GM12878 (cell line): ENCODE results near the gene RNPEP. TPM values are rescaled to one million over a fixed set of nuclear protein-coding genes. Genes with fewer than 3 reads are reported as not detected.

Experiments used
- ATAC-seq: fragments of 200-7000 bp; cut with Tn5 transposase; 3 replicates; pipeline ENCODE4 v1.9.1; 2020; ENCODE audit warnings: mild to moderate bottlenecking, moderate library complexity
- BruUV-seq: library from RNA; stranded (reverse); fragments of 400-500 nt; replicated peaks from 2 replicates; lab custom pipeline; 2021; lab: Mats Ljungman, UMichigan
- CTCF ChIA-PET: fragments of 300-600 bp; sonication (Branson Sonifier 250); formaldehyde crosslinking; extraction: SDS; loops from one replicate; lab custom pipeline; 2021; ENCODE audit warnings: inconsistent platforms; lab: Yijun Ruan, JAX
- POLR2A ChIA-PET: fragments of 350-600 bp; formaldehyde crosslinking; extraction: SDS; loops from one replicate; lab custom pipeline; 2021; ENCODE audit warnings: inconsistent platforms; lab: Charles Lee
- RAD21 ChIA-PET: fragments of 300-600 bp; sonication (Branson Sonifier 250); formaldehyde crosslinking; loops from one replicate; lab custom pipeline; 2023; ENCODE audit warnings: antibody characterized with exemption; ENCODE audit not compliant: unreplicated experiment; lab: Charles Lee
- SMC1A ChIA-PET: fragments of 300-600 bp; sonication (Branson Sonifier 250); formaldehyde crosslinking; loops from one replicate; lab custom pipeline; 2023; ENCODE audit not compliant: unreplicated experiment, uncharacterized antibody; lab: Charles Lee
- DNase-seq: peaks from one replicate; pipeline ENCODE4 v3.0.0-alpha.2; 2011; ENCODE audit warnings: low read depth, low spot score
- FAIRE-seq: peaks from 3 replicates; lab custom pipeline; 2011; peaks lifted over from hg19 to GRCh38; lab: Jason Lieb, UNC
- H2AFZ ChIP-seq: 2 replicates; pipeline ENCODE4 v1.6.0; 2011; ENCODE audit warnings: low read depth, low read length, control low read depth; ENCODE audit not compliant: control insufficient read depth
- H3K27ac ChIP-seq: 2 replicates; pipeline ENCODE4 v1.5.1; 2011; ENCODE audit warnings: control low read depth; ENCODE audit not compliant: control insufficient read depth, insufficient read depth
- H3K27me3 ChIP-seq, 2 experiments: replicated peaks in 1 of 2; 2 replicates each; pipeline versions ENCODE4 v1.6.0 to v1.6.1; 2011; ENCODE audit warnings: low read length in 1 of 2; ENCODE audit not compliant: control insufficient read depth in 2 of 2, insufficient read depth in 2 of 2
- H3K36me3 ChIP-seq, 2 experiments: 2 replicates each; pipeline ENCODE4 v1.5.1; 2011; ENCODE audit warnings: low read length in 1 of 2; ENCODE audit not compliant: control insufficient read depth in 2 of 2, insufficient read depth in 2 of 2
- H3K4me1 ChIP-seq: 2 replicates; pipeline ENCODE4 v1.6.1; 2011; ENCODE audit warnings: mild to moderate bottlenecking, low read length, moderate library complexity, mixed read lengths; ENCODE audit not compliant: control insufficient read depth, insufficient read depth
- H3K4me2 ChIP-seq: 2 replicates; pipeline ENCODE4 v1.6.0; 2011; ENCODE audit warnings: control low read depth; ENCODE audit not compliant: control insufficient read depth, insufficient read depth
- H3K4me3 ChIP-seq: fragments of 200-600 bp; sonication (generic); 2 replicates; pipeline ENCODE4 v1.5.1; 2016
- H3K79me2 ChIP-seq: 2 replicates; pipeline ENCODE4 v1.6.0; 2011; ENCODE audit warnings: low read length; ENCODE audit not compliant: control insufficient read depth, insufficient read depth
- H3K9ac ChIP-seq: 2 replicates; pipeline ENCODE4 v1.8.0; 2011; ENCODE audit warnings: low read length, control low read depth, mixed read lengths; ENCODE audit not compliant: control insufficient read depth, insufficient read depth
- H3K9me3 ChIP-seq: replicated peaks from 3 replicates; pipeline ENCODE4 v1.5.1; 2011; ENCODE audit warnings: mild to moderate bottlenecking, low read length; ENCODE audit not compliant: control insufficient read depth, insufficient read depth
- H4K20me1 ChIP-seq: 2 replicates; pipeline ENCODE4 v1.6.0; 2011; ENCODE audit not compliant: control insufficient read depth, insufficient read depth
- CHD1 ChIP-seq: IDR thresholded peaks from 2 replicates; pipeline ENCODE4 v1.6.1; 2012; ENCODE audit warnings: low read depth, low read length, improper control_type of control experiment
- HCFC1 ChIP-seq: fragments of 150-350 bp; IDR thresholded peaks from 2 replicates; pipeline ENCODE4 v1.6.1; 2014; ENCODE audit warnings: low read length
- HDGF ChIP-seq: fragments of 450-650 bp; IDR thresholded peaks from 2 replicates; pipeline ENCODE4 v1.6.1; 2016; ENCODE audit warnings: antibody characterized with exemption
- MTA2 ChIP-seq: fragments of 450-650 bp; IDR thresholded peaks from 2 replicates; pipeline ENCODE4 v1.6.1; 2016; ENCODE audit warnings: low read depth, mild to moderate bottlenecking, moderate library complexity
- NR2C2 ChIP-seq: IDR thresholded peaks from 2 replicates; pipeline ENCODE4 v1.6.1; 2011; ENCODE audit warnings: borderline replicate concordance, low read depth; ENCODE audit not compliant: control insufficient read depth, insufficient read length
- RAD21 ChIP-seq: IDR thresholded peaks from 2 replicates; pipeline ENCODE4 v1.6.1; 2011; ENCODE audit warnings: mild to moderate bottlenecking, low read depth, low read length, moderate library complexity; ENCODE audit not compliant: insufficient read depth
- RAD51 ChIP-seq: fragments of 450-650 bp; IDR thresholded peaks from 2 replicates; pipeline ENCODE4 v1.6.1; 2016; ENCODE audit warnings: moderate library complexity, mild to moderate bottlenecking, inconsistent platforms
- SREBF2 ChIP-seq: IDR thresholded peaks from 2 replicates; pipeline ENCODE4 v1.6.1; 2012; ENCODE audit warnings: mild to moderate bottlenecking, low read length
- SUPT20H ChIP-seq: IDR thresholded peaks from 2 replicates; pipeline ENCODE4 v1.6.1; 2011; ENCODE audit warnings: low read depth, mild to moderate bottlenecking, low read length, moderate library complexity, borderline replicate concordance; ENCODE audit not compliant: control insufficient read depth
- TAF1 ChIP-seq: IDR thresholded peaks from 2 replicates; pipeline ENCODE4 v1.6.1; 2011; ENCODE audit warnings: mild to moderate bottlenecking, low read depth, low read length, borderline replicate concordance
- TBL1XR1 ChIP-seq: IDR thresholded peaks from 2 replicates; pipeline ENCODE4 v1.6.1; 2012; ENCODE audit warnings: low read depth, low read length, improper control_type of control experiment
- YY1 ChIP-seq: IDR thresholded peaks from 2 replicates; pipeline ENCODE4 v1.6.1; 2011; ENCODE audit warnings: low read depth, mild to moderate bottlenecking, low read length
- ZNF687 ChIP-seq: fragments of 450-650 bp; IDR thresholded peaks from 2 replicates; pipeline ENCODE4 v1.6.1; 2017; ENCODE audit warnings: mild to moderate bottlenecking, moderate library complexity
- WGBS: methylation state at CpG from one replicate; pipeline ENCODE4 v1.1.6; 2016; ENCODE audit warnings: low lambda C conversion rate; ENCODE audit not compliant: insufficient replicate concordance, insufficient coverage; ENCODE audit errors: missing lambda C conversion rate; 5-methylcytosine and 5-hydroxymethylcytosine counted together
- in situ Hi-C: fragments of 300-500 bp; cut with MboI; formaldehyde crosslinking; loops from 9 replicates; pipeline ENCODE4 v1.14.3; 2018; ENCODE audit warnings: mixed read lengths
- intact Hi-C: fragments of 100-400 bp; cut with micrococcal nuclease; formaldehyde crosslinking; loops from one replicate; pipeline ENCODE4 v1.14.2; 2022; ENCODE audit not compliant: unreplicated experiment
- polyA plus RNA-seq, 11 experiments: library from polyadenylated mRNA; depleted of rRNA in 4 of 11; unstranded in 6 of 11; stranded (reverse) in 5 of 11; fragments of >200 nt; fragmentation: Nextera tagmentation in 4 of 11; fragmentation: Illumina TruSeq in 1 of 11; extraction: Ambion mirVana in 4 of 11; extraction: Trizol in 1 of 11; gene quantifications; 1 replicate in 1 of 11; 2 replicates in 10 of 11; pipeline versions ENCODE4 v1.2.1 to v1.2.3, GENCODE V29; 2011 to 2016; ENCODE audit warnings: inconsistent platforms in 2 of 11, missing spikeins in 2 of 11, low read depth in 1 of 11
- total RNA-seq, 4 experiments: library from RNA; depleted of rRNA in 3 of 4; stranded (reverse); fragments of >200 nt in 3 of 4; fragmentation: Illumina TruSeq in 1 of 4; extraction: Trizol in 1 of 4; gene quantifications; 2 replicates each; pipeline versions ENCODE4 v1.2.1 to v1.2.3, GENCODE V29; 2013 to 2021

RNPEP gene
- total and polyA plus RNA-seq, 10 of the 15 experiments (the other 5 are each of a cell fraction or from before 2014, with no cell fraction given) = 18.3 to 68.2 (median 44.6) TPM

GRCh38 chr1:201964261-201964660 is 18.2 kb upstream of the RNPEP start:
- H3K27ac ChIP-seq = no peak overlapping the region
- no peak overlapping the region for H3K4me3 ChIP-seq
- ChIA-PET CTCF (interaction anchor here (0.6 to 14.5 kb wide), 3 partner anchors 8 to 249 kb away, joined by 3 to 233 read pairs (median 16); no protein-coding TSS in a partner anchor), POLR2A (interaction anchor here (0.6 to 1.2 kb wide), 3 partner anchors 9 to 1428 kb away, joined by 3 to 11 read pairs (median 4); partner anchors contain the start of gene TIMM17A), RAD21 (interaction anchor here (1.6 kb wide), 1 partner anchor 86 kb away, joined by 5 read pairs; no protein-coding TSS in a partner anchor), SMC1A (interaction anchor here (0.6 to 1.4 kb wide), 2 partner anchors 45 to 658 kb away, joined by 3 read pairs; no protein-coding TSS in a partner anchor)
- H3K4me2 ChIP-seq = no peak overlapping the region
- 0% methylated on average over 1 of the region's 1 CpG for WGBS
- no peak overlapping the region for H2AFZ ChIP-seq
- BruUV-seq = no TSS peak
- intact Hi-C loops (no loop called here), in situ Hi-C loops (no loop called here)
- no peaks in the 10 kb centered on the region for H3K27me3 ChIP-seq
- no peaks in the 10 kb centered on the region for H3K9me3 ChIP-seq
- H3K9ac ChIP-seq = no peak overlapping the region
- no peak for DNase-seq
- H3K79me2 ChIP-seq = no peaks in the 10 kb centered on the region; the same call in 1 of the 2 replicates
- no peak for FAIRE-seq
- no peaks in the 10 kb centered on the region for H4K20me1 ChIP-seq
- no peaks in the 10 kb centered on the region for H3K4me1 ChIP-seq
- TF ChIP-seq HDGF (no peak), SUPT20H (no peak), YY1 (no peak), NR2C2 (no peak), HCFC1 (no peak), SREBF2 (no peak), TAF1 (no peak), MTA2 (no peak), CHD1 (no peak), RAD51 (no peak), TBL1XR1 (no peak), ZNF687 (no peak), RAD21 (no peak)
- ATAC-seq = no peak
- H3K36me3 ChIP-seq = peaks cover 2 to 40% of the 10 kb centered on the region in 2 experiments
